HG03135 (cell line): ENCODE results near the gene SIPA1L3.
"Not testable (repeated sequence)": the region's sequence is repeated elsewhere in the genome, so short reads cannot be mapped to it uniquely, and the experiment has no call there.

Experiments
- ATAC-seq: cut with Tn5 transposase; IDR thresholded peaks from one replicate; pipeline ENCODE4 v1.9.1; 2021; ENCODE audit warnings: mild to moderate bottlenecking, moderate library complexity; ENCODE audit not compliant: unreplicated experiment

SIPA1L3 gene

GRCh38 chr19:38060331-38060730 is 153.3 kb downstream of the SIPA1L3 start:
- no peak for ATAC-seq

GRCh38 chr19:38061294-38061693 is 154.3 kb downstream of the SIPA1L3 start:
- no peak for ATAC-seq

GRCh38 chr19:38062959-38063761 is 156.2 kb downstream of the SIPA1L3 start:
- ATAC-seq, result no peak

GRCh38 chr19:38063928-38064327 is 156.9 kb downstream of the SIPA1L3 start:
- ATAC-seq, result no peak

GRCh38 chr19:38064661-38065425 is 157.8 kb downstream of the SIPA1L3 start:
- no peak for ATAC-seq

GRCh38 chr19:38065775-38066174 is 158.8 kb downstream of the SIPA1L3 start:
- ATAC-seq, result not testable (repeated sequence)

- ATAC-seq, result no peak
These were observed 161.8 kb downstream of the SIPA1L3 start for GRCh38 chr19:38068826-38069225.

GRCh38 chr19:38070573-38070972 is 163.6 kb downstream of the SIPA1L3 start:
- ATAC-seq, result no peak

- not testable (repeated sequence) for ATAC-seq
These were observed 164.0 kb downstream of the SIPA1L3 start for GRCh38 chr19:38071054-38071453.

GRCh38 chr19:38071647-38072046 is 164.6 kb downstream of the SIPA1L3 start:
- no peak for ATAC-seq

- ATAC-seq, result no peak
These were observed 166.1 kb downstream of the SIPA1L3 start for GRCh38 chr19:38072776-38073750.

GRCh38 chr19:38073841-38074685 is 167.1 kb downstream of the SIPA1L3 start:
- ATAC-seq, result no peak

- ATAC-seq, result no peak
These were observed 169.3 kb downstream of the SIPA1L3 start for GRCh38 chr19:38076337-38076736.

GRCh38 chr19:38078302-38078930 is 171.4 kb downstream of the SIPA1L3 start:
- no peak for ATAC-seq

- no peak for ATAC-seq
These were observed 172.9 kb downstream of the SIPA1L3 start for GRCh38 chr19:38079926-38080380.

GRCh38 chr19:38081547-38082255 is 174.7 kb downstream of the SIPA1L3 start:
- no peak for ATAC-seq

GRCh38 chr19:38082256-38083118 is 175.5 kb downstream of the SIPA1L3 start:
- ATAC-seq, result no peak

- ATAC-seq, result no peak
These were observed 177.2 kb downstream of the SIPA1L3 start for GRCh38 chr19:38084196-38084595.
